Testis (tissue), 2 donors: ENCODE measurements around the gene CCDC154.

ENCODE experiments used
- CTCF ChIP-seq, 3 experiments: fragments of 450-650 bp in 2 of 3; fragments of 200-600 bp in 1 of 3; sonication (generic) in 1 of 3; IDR thresholded peaks; one replicate each; pipeline ENCODE4 v1.5.1; 2016 to 2019; ENCODE audit warnings: antibody characterized with exemption in 3 of 3, mild to moderate bottlenecking in 2 of 3, moderate library complexity in 1 of 3
- POLR2A ChIP-seq: fragments of 450-650 bp; IDR thresholded peaks from one replicate; pipeline ENCODE4 v1.6.1; 2017; ENCODE audit warnings: antibody characterized with exemption, mild to moderate bottlenecking, moderate library complexity

- TF ChIP-seq CTCF (IDR thresholded peaks at IDR 0.05) = no peak
- no peak for TF ChIP-seq POLR2A
Measured at GRCh38 chr16:1401758-1402154, 42.6 kb downstream of the CCDC154 start.
